22Rv1 (cell line): Measurements from ENCODE around the gene COMMD9.

Source experiments
- H3K27ac ChIP-seq: fragments of 450-650 bp; 2 replicates; pipeline ENCODE4 v1.5.1; 2017
- ZFX ChIP-seq: fragments of 450-650 bp; IDR thresholded peaks from 2 replicates; pipeline ENCODE4 v1.6.1; 2017; ENCODE audit warnings: antibody characterized with exemption, borderline replicate concordance
- TF ChIP-seq, protein P1 (sequence below): fragments of 450-650 bp; IDR thresholded peaks from 2 replicates; pipeline ENCODE4 v1.5.1; 2017; ENCODE audit warnings: mild to moderate bottlenecking

The COMMD9 gene

DNA sequence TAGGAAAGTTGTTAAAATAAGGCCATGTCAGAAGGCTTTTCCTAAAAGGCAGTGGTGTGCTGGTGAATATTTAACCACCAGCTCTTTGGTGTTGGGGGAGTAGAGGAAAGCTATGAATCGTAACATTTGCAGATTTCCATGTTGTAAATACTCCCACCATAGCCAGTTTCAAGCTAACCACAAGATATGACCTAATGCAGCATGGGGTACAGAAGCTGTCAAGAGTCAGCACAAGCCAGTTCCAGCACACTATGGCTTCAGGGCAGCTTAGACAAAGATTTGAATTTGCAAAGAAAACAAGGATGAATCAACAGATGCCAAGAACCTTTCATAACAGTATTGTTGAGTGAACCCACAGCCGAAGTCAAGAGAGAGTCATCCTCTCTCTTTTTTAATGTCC is 40.0 kb downstream of the COMMD9 start:
- H3K27ac ChIP-seq, result no peak overlapping the region
- TF ChIP-seq, protein P1, sequence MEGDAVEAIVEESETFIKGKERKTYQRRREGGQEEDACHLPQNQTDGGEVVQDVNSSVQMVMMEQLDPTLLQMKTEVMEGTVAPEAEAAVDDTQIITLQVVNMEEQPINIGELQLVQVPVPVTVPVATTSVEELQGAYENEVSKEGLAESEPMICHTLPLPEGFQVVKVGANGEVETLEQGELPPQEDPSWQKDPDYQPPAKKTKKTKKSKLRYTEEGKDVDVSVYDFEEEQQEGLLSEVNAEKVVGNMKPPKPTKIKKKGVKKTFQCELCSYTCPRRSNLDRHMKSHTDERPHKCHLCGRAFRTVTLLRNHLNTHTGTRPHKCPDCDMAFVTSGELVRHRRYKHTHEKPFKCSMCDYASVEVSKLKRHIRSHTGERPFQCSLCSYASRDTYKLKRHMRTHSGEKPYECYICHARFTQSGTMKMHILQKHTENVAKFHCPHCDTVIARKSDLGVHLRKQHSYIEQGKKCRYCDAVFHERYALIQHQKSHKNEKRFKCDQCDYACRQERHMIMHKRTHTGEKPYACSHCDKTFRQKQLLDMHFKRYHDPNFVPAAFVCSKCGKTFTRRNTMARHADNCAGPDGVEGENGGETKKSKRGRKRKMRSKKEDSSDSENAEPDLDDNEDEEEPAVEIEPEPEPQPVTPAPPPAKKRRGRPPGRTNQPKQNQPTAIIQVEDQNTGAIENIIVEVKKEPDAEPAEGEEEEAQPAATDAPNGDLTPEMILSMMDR, result no peak
- TF ChIP-seq ZFX, result no peak

- TF ChIP-seq ZFX, result no peak
- TF ChIP-seq, protein P1, result no peak
- no peak overlapping the region for H3K27ac ChIP-seq
These were observed 40.8 kb downstream of the COMMD9 start for GRCh38 chr11:36248436-36248835.

- no peak overlapping the region for H3K27ac ChIP-seq
- TF ChIP-seq, protein P1, result no peak
- TF ChIP-seq ZFX, result no peak
These were observed 41.7 kb downstream of the COMMD9 start for GRCh38 chr11:36247493-36247892.

DNA sequence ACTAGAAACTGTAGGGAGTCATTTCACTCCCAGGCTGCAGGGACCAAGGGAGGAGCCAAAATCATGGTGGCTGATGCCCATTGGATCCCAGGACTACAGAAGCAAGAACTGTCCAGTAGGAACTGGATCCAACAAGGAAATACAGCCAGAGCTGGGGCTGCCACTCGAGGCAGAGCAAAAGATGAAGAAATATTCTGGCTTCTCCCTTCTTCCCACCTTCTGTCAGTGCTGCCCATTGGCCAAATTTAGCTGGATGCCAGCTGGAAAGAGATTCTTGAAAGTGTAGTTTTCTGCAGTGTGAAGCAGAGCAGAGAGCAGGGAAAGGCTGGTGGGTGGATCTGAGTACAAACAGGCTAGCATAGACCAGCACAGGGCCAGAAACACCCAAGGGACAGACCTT is 45.6 kb downstream of the COMMD9 start:
- H3K27ac ChIP-seq, result no peak overlapping the region
- TF ChIP-seq ZFX, result no peak
- TF ChIP-seq, protein P1, result no peak

- no peak overlapping the region for H3K27ac ChIP-seq
- TF ChIP-seq, protein P1, result no peak
- no peak for TF ChIP-seq ZFX
These were observed 47.7 kb downstream of the COMMD9 start for GRCh38 chr11:36241497-36241896.

- no peak overlapping the region for H3K27ac ChIP-seq
- TF ChIP-seq, protein P1, result no peak
- no peak for TF ChIP-seq ZFX
These were observed 48.4 kb downstream of the COMMD9 start for GRCh38 chr11:36240801-36241200.

GRCh38 chr11:36240173-36240572 is 49.1 kb downstream of the COMMD9 start:
- TF ChIP-seq, protein P1, result no peak
- TF ChIP-seq ZFX, result no peak
- H3K27ac ChIP-seq, result no peak overlapping the region
